GM03348 (cell line): ENCODE measurements around the gene LRRC15.

Experiments used
- DNase-seq: peaks from one replicate; pipeline ENCODE4 v3.0.0; 2012; ENCODE audit warnings: low spot score

The LRRC15 gene

DNA sequence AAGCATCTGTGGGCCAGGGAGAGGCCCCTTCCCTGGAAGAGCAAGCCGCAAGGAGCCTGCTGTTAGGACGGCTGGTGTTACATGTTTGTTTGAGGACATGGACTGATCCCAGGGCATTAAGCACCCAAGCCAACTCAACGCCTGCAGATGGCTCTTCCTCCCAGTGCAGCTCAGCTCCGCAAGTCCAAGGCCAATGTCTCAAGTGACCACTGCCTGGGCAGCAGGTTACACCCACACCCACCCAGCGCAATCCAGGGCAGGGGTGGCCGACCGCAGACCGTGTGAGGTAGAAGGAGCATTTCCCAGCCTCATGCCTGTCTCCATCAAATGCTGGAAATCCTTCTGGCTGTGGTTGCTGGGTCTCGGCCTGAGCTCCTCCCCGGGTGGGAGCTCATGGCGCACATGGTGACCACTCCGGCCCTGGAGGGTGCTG, 15.0 kb upstream of the LRRC15 start:
- DNase-seq, result no peak

DNA sequence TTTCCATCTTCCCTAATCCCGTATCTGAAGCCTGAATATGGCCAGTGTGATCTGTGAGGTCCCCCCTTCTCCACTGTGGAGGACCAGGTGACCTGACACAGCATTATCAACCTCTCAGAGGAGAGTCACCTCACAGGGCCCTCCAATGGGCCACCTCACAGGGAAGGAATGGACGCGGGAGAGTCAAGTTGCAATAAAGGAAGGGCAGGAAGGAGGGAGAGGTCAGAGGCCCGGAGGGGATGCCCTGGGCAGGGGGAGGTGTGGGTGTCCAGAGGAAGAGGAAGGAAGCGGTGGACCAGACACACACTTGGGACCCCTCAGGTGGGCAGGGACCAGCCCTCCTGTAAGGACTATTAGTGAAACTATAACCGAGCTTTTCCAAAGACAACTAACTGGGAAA, 14.6 kb upstream of the LRRC15 start:
- no peak for DNase-seq

DNA sequence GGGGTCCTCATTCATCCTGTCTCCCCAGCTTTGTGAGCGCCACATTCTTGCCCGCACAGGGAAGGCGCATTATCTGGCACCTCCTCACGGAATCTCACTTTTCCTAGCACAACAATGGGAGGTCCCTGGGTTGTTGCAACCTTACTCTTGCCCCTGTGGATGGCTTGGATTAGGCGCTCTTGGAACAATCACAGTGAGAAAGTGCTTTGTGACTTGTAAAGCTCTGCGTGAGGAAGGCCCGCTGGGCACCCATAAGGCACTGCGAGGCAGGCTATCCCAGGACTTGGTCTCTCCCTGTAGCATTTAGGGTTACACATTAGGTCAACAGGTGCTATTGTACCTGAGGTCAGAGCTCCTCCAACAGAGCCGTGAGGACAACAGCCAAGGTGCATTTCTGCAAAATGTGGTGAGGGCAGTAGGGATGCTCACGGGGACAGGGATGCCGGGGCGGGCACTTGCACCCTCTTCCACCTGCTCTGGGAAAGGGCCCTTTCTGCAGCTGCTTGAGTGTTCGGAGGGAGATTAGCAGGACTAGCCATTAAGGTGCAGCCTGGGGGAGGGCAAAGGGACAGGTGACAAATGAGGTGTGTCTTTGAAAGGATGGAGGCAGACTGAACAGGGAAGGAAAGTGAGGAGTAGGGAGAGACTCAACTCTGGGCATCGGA, 13.9 kb upstream of the LRRC15 start:
- no peak for DNase-seq

DNA sequence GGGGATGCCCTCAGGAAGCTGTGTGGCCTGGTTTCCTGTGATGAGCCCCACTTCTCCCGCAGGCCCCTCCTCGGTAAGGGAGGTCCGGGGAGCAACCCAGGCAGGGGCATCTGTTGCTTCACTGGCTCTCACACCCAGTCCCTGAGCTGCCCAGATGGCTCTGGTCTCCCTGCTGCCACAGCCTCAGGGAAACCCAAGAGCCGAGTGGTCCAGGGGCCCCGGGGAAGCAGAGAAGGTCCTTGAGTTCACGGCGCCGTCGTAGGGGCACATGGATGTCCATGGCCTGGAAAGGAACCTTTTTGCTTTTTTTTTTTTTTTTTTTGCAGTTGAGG, 13.3 kb upstream of the LRRC15 start:
- no peak for DNase-seq

DNA sequence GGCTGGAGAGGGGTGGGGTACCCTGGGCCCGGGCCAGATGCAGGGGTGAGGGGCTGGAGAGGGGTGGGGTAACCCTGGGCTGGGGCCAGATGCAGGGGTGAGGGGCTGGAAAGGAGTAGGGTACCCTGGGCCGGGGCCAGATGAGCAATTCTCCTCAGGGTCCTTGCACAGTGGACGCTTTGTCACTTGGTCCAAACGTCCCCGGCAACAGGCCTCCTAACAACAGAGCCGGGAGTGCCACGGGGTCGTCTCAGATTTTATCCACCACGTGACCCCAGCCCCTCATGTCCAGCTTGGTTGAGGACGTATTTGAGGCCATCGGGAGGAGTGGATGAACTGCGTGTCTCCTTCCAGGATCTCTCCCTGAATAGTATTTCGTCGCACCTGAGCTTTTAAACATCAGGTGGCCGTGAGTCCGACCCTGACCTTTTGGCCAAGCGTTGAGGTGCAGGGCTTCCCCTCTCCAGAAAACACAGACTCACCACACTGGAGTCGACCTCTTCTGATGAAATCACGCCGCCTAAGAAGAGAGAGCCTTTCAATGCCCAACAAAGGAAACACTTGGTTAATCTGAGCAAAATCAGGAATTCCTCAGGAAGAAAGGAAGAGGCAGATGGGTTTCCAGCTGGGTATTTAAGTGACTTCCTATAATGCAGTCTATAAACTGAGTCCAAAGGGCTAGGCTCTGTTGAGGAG, 12.8 kb upstream of the LRRC15 start:
- no peak for DNase-seq

DNA sequence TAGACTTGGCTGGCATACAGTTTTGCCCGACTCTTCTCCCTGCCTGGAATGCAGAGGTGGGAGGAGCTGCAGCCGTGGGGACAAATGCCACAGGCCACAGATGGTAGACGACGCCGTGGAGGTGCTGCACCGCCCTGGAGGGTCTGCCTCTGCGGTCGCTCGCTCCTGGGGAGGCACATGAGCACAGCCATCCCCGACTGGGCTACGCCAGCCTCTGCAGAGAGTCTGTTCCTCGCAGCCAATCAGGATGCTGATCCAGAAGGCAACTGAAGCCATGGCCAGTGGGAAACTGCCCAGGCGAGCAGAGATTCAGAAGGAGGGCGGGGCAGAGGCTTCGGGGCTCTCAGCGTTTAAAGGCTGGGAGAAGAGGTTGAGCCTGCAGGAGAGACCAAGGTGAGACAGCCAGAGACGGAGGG, 11.9 kb upstream of the LRRC15 start:
- DNase-seq, result no peak

DNA sequence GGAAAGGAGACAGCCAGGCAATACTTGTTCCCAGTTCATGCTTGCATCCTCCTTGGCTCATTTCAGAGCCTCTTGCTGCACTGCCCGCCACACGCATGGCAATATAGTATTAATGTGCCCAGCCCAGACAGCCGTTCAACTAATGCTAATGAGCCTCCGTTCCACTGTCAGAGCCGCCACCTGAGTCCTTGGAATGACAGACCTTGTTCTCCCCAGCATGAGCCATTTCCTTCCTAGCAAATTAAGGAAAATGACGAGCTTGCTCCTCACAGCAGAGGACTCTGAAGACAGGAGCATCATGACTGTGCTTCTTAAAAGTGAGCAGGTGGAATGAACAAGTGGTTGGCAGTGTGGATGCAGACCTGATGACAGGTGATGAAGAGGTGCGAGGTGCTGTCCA, 10.8 kb upstream of the LRRC15 start:
- DNase-seq, result no peak

DNA sequence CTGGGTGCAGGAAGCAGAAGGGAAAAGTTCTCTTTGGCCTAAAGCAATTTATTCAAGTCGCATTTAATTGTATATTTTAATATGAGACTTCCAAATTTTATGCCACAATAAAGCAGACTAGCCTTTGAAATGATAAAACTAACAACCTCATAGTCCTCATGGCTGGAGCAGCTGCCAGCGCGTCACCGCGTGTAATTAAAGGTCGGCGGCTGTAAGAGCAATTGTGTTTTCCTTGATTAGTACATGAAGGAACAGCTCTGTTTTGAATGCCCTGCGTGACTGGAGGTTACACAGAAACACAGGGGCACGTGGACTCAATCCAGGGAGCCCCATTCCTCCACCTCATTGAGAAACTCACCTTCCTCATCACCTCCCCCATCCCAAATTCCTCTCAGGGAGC, 10.1 kb upstream of the LRRC15 start:
- no peak for DNase-seq

DNA sequence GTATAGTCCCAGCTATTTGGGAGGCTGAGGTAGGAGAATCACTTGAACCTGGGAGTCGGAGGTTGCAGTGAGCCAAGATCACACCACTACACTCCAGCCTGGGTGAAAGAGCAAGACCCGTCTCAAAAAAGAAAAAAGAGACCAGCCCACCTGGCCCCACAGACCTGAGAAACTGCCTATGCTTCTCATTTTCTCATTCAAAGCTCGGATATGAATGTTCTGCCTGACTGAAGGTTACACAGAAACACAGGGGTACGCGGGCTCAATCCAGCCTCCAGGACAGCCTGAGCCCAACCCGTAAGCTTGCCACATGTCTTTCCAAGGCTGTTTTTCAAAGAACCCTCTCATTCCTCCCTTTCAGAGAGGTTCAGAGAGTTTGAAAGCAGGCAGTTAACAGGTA, 9.7 kb upstream of the LRRC15 start:
- no peak for DNase-seq

DNA sequence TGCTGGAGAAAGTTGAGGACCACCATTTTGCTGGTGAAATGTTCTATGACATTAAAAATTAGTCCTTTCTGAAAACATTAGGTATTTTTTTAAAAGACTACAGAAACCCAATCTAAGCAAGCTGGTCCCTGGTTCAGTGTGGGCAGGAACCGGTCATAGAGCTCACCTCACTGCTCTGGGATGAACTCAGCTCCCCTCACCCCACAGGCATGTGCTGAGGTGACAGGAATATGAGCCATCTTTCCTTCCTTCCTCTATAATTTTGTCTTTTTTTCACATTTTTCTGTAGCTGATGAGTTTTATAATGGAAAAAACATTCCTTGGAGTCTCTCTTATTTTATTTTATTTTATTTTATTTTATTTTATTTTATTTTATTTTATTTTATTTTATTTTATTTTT, 8.2 kb upstream of the LRRC15 start:
- no peak for DNase-seq

DNA sequence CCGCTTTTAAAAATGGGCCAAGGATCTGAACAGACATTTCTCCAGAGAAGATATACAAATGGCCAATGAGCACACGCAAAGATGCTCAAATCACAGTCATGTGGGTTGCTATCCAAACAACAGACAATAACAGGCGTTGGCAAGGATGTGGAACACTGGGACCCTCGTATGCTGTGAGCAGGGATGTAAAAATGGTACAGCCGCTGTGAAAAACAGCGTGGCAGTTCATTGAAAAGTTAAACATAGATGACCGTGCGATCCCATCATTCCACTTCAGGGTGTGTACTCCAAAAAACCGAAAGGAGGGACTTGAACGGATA, 6.7 kb upstream of the LRRC15 start:
- DNase-seq, result no peak

DNA sequence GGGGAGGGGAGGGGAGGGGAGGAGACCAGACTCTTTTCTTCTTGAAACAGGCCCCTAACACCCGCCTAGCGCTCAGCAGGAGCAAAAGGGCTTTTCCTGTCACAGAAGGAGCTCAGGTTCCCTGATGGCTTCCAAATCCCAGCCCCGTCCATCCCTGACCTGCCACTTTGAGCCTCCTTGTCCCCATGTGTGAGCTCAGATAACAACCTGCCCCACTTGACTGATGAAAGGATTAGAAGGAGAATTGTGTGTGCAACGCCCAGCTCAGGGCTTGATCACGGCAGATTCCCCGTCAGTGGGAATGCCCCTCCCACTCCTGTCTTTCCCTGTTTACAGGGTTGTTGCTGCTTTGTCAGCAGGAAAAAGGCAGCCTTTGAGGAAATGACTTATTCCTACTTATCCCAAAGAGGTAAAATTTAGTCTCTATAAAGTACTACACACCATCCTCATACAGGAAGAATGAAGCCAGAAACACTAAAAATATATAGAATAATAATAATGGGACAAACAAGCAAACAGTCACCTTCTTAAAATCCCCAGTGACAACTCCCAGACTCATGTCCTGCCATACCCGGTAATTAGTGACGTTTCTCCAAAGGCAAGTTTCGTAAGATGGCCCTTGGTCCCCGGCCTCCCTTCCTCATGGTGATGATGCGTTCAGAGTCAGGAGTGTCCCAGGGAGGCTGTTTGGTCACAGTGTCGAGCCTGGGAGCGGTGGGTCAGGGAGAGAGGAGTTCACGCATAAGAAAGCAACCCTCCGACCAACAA, 6.1 kb upstream of the LRRC15 start:
- DNase-seq, result no peak

DNA sequence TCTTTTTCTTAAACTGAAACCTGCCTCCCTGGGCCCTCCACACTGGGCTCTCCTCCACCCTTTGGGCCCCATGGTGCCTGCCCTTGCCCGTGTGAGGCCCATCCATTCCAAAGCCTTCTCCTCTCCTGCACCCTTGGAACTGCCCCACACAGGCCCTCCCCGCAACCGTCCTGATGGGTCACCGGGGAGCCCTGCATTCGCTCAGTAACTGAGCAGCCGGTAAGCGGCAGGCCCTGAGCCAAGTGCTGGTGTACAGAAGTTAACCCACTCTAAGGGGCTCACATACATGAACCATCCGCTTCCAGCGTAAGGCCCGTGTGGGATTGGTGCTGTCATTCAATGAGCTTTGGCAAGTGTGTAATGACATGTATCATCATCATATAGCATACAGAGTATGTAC, 5.4 kb upstream of the LRRC15 start:
- DNase-seq, result no peak

DNA sequence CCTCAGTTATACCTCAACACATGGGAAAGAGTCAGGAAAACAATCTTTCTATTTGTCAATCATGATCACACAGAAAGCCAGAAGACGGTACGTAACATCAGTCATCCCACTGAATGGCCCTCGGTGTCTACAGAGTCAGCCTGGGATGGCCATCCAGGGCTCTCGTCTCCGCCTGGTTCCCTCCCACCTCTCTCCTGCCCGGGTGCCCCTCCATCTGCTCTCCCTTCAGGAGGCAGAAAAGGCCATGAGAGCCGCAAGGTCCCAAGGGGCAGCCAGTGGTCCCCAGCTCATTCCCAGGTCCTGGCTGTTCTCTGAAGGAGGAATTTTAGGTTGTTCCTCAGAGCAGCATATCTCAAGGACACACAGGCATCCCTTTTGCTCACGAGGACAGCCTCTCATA, 4.4 kb upstream of the LRRC15 start:
- DNase-seq, result no peak

DNA sequence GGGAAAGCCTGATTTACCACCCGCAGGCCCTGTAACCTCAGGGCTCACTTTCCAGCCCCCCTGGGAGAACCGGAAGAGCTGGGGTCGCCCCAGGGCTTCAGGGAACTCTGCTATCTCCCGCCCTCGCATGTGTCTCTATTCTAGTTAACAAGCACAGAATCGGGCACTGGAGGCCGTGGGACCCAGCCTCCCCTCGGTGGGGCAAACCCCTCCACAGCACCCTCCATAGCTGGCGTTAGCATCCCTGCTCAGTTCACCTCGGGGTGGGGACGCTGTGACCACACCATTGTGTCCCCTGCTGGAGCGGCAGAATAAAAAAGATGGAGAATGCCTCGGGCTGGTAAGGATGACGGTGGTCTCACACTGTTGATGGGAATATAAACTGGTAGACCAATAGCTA, 3.5 kb upstream of the LRRC15 start:
- DNase-seq, result no peak

DNA sequence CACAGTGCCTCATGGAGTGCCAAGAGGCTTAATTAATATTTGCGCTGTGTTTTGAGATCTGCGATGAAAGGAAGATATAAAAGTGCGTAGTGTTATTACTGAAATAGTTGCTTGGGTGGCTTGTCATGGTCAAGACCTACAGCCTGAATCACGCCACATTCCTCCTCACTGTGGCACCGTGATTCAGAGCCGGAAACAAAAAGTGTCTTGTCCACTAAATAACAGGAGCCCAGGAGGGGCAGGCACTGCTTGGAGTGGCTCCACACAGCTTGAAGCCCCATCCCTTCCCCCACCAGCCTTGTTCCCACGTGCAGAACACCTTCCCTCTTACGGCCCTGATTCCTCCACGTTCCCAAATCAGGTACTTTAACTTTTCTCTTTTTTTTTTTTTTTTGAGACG, 1.2 kb upstream of the LRRC15 start:
- no peak for DNase-seq

DNA sequence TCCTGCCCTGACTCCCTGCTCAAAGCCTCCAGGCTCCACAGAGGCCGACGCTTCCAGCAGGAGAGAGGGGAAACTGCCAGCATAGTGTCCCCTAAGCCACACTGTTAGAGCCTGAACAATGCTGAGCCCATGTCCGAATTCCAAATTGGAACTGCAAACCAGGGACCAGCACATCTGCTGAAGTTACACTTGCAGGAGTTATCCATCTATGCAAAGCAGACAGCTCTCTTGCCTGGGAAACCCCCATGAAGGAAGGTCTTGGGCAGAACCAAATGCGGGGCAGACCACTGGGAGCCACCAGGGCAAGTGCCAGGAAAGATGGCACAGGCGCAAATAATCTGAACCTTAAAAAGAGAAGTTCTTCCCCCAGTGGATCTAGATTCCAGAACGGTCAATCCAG, 625 bp downstream of the LRRC15 start:
- peak; percentile 20 for DNase-seq

DNA sequence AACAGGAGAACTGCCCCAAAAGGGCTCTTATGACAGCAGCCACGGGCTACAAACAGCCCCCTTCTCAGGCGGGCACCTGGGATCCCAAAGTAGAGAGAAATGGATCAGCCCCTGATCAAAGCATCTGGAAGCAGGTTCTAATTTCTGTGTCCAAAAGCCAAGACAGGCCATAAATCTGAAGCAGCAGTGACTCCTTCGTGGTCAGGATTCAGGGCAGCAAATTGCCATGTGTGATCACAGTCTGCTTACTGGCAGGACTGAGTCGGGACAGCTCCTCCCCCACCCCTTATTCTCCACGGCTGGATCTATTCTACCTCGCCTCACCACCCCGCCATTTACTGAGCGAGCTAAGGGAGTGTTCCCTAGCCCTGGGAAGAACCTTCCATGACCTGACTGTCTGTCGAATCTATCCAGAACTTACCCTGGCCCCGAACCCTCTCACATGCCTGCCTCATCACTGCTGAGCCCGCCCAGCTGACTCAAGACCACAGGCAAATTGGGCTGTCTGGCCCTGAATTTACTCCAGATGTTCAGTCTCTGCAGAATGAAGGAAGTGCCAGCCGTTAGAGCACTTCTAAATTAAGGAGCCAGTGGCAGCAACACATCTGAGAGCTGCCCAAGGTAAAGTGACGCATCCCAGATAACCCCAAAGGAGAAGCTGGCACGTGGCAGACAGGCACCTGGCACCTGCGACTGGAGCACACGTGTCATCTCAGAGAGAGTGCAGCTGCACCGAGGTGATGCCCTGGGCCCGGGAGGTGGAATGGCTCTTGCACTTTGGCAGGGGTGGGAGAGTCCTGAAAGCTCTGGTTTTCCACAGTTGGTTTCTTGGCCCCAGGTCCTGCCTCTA, 1.3 kb downstream of the LRRC15 start:
- peak; percentile 87 for DNase-seq

DNA sequence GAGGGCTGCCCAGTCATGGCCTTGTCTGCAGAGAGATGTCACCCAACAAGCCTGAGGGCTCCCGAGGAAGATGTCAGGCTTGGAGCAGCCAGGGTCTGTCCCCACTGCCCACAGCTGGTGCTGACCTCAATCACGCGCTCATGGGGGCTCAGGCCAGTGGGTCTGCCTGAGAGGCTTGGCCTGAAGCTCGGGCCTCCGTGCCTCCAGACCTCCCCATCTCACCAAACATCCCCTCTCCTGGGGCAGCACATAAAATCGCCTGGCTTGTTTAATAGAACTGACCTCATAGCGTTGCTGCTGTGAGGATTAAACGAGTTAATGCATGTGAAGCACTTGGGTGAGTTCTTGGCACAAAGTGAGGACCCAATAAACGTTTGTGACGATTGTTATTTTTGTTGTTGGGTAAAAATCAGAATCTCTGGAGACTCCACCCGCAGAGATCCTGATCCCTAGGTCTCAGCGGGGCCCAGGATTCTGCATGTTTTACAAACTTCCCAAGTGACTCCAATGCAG, 3.5 kb downstream of the LRRC15 start:
- no peak for DNase-seq

DNA sequence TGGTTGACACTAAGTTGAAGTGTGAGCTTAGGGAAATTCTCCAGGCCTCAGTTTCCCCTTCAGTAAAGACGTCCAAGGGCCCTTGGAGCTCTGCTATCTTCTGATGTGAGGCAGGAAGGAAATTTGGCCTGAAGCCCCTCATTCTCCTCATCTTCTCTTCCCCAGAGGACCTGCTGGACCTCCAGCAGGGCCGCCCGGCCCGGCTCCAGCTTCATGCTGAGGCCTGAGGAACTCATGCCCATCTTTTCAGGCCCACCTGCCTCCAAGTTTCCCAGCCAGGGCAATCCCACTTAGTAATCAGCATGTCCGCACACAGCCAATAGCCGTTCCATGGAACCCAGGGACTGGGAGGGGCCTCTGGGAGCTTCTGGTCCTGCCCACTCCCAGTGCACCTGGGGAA, 4.0 kb downstream of the LRRC15 start:
- DNase-seq, result no peak

DNA sequence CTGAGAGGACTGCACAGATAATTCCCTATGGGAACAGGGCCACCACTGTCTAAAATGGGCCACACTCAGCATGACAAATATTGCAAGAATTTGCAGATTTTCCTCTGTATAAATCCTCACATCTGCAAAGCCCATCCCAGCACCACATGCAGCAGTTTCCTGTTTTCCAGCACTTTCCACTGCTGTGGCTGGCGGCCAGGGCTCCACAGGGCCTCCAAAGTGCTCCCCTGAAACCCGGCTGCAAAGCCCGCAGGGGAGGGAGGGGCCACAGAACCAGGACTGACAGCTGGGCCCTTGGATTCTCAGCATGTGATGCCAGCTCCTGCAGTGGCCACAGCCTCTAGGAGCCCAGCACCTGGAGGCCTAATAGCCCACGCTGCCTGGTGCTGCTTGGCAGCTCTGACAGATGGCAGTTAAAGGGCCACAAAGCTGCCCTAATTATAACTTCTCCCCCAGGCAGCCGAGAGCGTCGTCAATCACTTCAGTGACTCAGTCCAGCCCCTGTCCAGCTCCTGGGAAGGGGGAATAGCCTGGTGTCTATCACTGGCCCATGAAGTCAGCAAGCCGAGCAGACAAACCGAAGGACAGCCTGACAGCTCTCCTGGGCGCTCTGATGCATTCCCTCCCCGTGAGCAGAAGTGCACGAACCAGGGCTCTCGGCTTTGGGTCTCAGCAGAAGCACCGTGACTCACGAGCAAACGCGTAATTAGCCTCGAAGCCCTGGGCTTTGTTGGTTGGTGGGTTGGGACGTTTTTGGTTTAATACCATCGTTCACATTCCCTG, 4.7 kb downstream of the LRRC15 start:
- peak; percentile 86 for DNase-seq

DNA sequence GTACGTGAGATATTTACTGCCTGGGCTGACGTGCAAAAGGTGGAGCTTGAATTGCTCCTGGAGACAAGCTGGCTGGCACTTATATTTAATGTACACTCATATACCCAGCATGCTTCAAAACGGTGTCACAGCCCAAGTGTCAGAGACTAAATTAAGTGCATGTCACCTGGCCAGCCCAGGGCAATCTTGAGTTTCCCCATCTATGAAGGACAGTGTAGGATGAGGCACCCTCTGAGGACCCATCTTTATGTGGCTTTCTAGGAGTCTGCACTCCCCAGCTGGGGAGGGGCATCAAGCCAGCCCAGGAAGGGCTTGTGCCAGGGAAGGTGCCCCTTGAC, 5.3 kb downstream of the LRRC15 start:
- no peak for DNase-seq
